ENCODE results near the gene NCOR1. TPM values are rescaled to one million over a fixed set of nuclear protein-coding genes. Genes with fewer than 3 reads are reported as not detected.

NCOR1 gene
- total and polyA plus RNA-seq, 9 of the 15 experiments (the other 6 are each of a cell fraction or from before 2014, with no cell fraction given) = 20.2 to 66.5 (median 50.9) TPM

GRCh38 chr17:16027708-16028584 lies 187.4 kb downstream of the NCOR1 start (continued):
- no peak for TF ChIP-seq ID3 (CRISPR knock-in tag; IDR thresholded peaks at IDR 0.05)
- 0 out of 2 replicates have a peak, but pooled peaks have one; percentile 45 for TF ChIP-seq ID3 (tag; IDR thresholded peaks at IDR 0.05)
- peak; percentile 96 for TF ChIP-seq JUND (IDR thresholded peaks at IDR 0.05; ENCODE audit: borderline replicate concordance, low read depth, low read length)
- peak; percentile 92 for TF ChIP-seq JUND (tag; IDR thresholded peaks at IDR 0.05; ENCODE audit: borderline replicate concordance, low read depth, low read length)
- no peak for TF ChIP-seq ATF1 (CRISPR knock-in tag; IDR thresholded peaks at IDR 0.05)
- 0 out of 2 replicates have a peak, but pooled peaks have one; percentile 18 for TF ChIP-seq ATF1 (tag; IDR thresholded peaks at IDR 0.05)
- TF ChIP-seq ATF3 (IDR thresholded peaks at IDR 0.05) = peak; percentile 97
- no peak for TF ChIP-seq ATF3 (CRISPR knock-in tag; conservative IDR thresholded peaks at IDR 0.05)
- peak; percentile 91 for TF ChIP-seq SMARCE1 (IDR thresholded peaks at IDR 0.05)
- TF ChIP-seq SMARCA5 (IDR thresholded peaks at IDR 0.05) = no peak
- peak; percentile 62; the same call in 1 of the 2 replicates for TF ChIP-seq THRA (IDR thresholded peaks at IDR 0.05)
- peak; percentile 14; the same call in 1 of the 2 replicates for TF ChIP-seq ZNF316 (IDR thresholded peaks at IDR 0.05)
- TF ChIP-seq POLR2H (tag; IDR thresholded peaks at IDR 0.05; ENCODE audit: low read depth) = peak; percentile 31; the same call in 1 of the 2 replicates
- peak; percentile 52 for TF ChIP-seq FOS (IDR thresholded peaks at IDR 0.05; ENCODE audit: extremely low read depth, insufficient read length)
- 0 out of 2 replicates have a peak, but pooled peaks have one; percentile 26 for TF ChIP-seq ZNF311 (CRISPR knock-in tag; IDR thresholded peaks at IDR 0.05)
- no peak for TF ChIP-seq ZNF282 (CRISPR knock-in tag; IDR thresholded peaks at IDR 0.05)
- TF ChIP-seq SREBF1 (IDR thresholded peaks at IDR 0.05; ENCODE audit: borderline replicate concordance, low read depth, low read length) = no peak
- TF ChIP-seq ZBTB5 (IDR thresholded peaks at IDR 0.05) = no peak
- peak; percentile 17; the same call in 1 of the 2 replicates for TF ChIP-seq BRD4 (IDR thresholded peaks at IDR 0.05)
- TF ChIP-seq KDM1A (IDR thresholded peaks at IDR 0.05) = 0 out of 4 replicates have a peak, but pooled peaks of 1 of the 2 experiments have one; percentile 13
- no peak for TF ChIP-seq ZFPM2 (CRISPR knock-in tag; IDR thresholded peaks at IDR 0.05)
- TF ChIP-seq JUN (IDR thresholded peaks at IDR 0.05; ENCODE audit: borderline replicate concordance, low read depth, low read length) = peak; percentile 89
- no peak for TF ChIP-seq JUN (CRISPR knock-in tag; IDR thresholded peaks at IDR 0.05; ENCODE audit: borderline replicate concordance)
